NOMO-1 (cell line): Measurements from ENCODE around the gene DKKL1.
"Not testable (repeated sequence)": the region's sequence is repeated elsewhere in the genome, so short reads cannot be mapped to it uniquely, and the experiment has no call there.

Experiments
- DNase-seq, 2 experiments: peaks; one replicate each; lab custom pipeline; 2025; ENCODE audit not compliant: unreplicated experiment in 2 of 2; lab: John Stamatoyannopoulos, UW

Gene DKKL1

DNA sequence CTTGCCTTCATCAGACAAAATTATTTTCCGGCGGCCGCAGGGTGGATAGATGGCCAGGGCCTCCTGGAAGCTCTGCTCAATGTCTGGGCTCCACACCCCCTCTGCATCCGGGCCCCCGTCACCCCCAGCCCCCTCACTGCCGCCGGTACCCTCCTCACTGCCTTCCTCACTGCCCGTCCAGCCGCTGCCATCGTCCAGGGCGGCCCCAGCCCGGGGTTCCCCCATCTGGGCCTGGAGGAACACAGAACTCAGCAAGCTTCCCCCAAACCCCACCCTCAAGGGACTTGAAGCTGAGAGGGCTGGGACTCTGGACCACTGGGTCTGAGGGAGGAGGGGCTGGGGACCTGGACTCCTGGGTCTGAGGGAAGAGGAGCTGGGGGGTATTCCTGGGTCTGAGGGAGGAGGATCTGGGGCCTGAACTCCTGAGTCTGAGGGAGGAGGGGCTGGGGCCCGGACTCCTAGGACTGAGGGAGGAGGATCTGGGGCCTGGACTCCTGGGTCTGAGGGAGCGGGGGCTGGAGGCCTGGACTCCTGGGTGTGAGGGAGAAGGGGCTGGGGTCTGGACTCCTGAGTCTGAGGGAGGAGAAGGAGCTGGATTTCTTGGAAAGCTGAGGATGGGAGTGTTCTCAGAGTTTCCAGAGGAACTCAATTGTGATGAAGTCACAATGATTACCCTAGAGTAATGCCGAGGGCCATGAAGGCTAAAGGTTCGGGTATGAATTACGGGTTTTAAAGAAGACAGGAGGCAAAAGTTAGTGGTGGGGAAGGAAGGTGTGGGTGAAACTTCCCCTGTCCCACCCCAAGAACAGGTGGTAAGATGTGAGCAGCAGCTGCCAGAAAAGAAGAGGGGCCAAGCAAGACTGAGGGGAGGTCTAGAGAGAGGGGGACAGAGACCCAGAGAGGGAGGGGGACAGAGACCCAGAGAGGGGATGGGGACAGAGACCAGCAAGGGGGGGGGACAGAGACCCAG is 3.5 kb upstream of the DKKL1 start:
- no peak for DNase-seq

DNA sequence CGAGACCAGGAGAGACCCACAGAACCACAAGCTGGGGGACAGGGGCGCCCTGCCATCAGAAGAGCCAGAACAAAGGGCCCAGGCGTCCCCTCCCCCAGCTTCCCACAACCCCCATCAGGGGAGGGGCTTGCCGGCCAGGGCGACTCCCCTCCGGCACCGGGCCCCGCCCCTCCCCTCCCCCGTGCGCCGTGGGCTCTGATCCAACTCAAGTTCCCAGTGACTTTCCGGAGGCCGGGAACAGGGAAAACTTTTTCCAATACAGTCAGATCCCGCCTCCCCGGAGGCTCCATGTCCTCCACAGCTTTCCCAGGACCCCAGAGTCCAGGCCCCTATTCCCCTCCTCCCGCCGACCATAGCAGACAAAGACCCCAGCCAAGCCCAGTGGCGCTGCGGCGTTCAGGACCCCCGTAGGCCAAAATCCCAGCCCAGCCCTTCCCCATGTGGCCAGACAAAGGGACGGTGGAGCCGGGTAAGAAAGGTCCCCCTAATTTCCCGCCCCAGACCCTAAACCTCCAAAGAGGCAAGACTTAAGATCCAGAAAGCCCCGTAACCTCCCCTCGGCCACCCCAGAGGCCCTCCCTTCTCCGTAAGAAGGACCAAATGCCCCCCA is 2.1 kb upstream of the DKKL1 start:
- no peak for DNase-seq

DNA sequence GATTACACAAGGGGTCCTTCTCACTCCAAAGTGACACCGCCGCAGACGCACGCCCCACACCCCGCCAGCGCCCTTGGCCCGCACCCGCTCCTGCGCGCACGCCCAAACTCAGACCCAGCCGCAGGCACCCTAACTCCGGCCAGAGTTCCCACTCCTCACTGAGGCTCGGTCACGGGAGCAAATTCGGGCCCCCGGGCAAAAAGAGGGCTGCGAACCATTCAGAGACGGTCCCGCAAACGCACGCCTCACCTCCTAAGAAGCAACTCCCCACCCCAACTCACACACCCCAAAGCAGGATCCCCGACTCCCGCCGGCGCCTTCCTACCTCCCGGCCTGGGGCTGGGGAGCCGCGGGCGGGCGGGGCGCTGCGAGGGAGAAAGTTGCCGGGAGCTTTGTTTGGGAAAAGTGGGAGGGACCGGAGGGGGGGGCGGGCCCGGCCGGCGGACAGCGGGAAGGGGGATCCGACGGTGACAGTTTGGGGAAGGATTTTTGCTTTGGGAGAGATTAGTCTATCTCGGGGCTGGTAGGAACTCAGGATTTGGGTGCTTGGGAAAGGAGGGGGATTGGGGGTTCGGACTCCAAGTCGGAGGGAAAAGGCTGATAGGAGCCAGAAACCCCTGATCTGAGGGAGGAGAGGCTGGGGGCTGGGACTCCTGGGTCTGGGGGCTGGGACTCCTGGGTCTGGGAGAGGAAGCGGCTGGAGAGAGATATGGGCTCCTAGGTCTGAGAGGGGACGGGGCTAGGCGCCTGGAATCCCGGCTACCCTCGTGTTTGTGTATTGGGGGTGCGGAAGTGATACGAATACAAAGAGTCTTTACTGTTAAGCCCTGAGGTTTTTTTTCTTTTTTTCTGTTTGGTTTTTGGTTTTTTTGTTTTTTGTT is 1.4 kb upstream of the DKKL1 start, which contains the start of gene TEAD2:
TSS of gene TEAD2 (minus strand) at position 369 of the 881 bp plus-strand sequence. CDS start 2,341 bp downstream, outside the sequence.
- DNase-seq = no peak

DNA sequence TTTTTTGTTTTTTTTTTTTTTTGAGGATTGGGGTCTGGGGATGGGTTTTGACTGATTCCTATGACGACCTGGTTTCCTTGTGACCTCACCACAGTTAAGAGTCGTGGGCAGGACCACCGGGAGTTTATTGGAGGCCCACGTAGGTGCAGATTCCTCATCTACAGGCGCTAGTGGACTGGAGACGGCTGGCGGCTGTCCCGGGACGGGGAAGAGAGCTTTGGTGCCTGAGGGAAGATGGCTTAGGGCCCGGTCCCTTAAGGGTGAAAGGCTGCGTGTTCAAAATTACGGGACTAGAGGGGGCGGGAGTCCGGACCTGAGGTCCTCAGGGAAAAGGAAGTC is 779 bp upstream of the DKKL1 start:
- DNase-seq = no peak

DNA sequence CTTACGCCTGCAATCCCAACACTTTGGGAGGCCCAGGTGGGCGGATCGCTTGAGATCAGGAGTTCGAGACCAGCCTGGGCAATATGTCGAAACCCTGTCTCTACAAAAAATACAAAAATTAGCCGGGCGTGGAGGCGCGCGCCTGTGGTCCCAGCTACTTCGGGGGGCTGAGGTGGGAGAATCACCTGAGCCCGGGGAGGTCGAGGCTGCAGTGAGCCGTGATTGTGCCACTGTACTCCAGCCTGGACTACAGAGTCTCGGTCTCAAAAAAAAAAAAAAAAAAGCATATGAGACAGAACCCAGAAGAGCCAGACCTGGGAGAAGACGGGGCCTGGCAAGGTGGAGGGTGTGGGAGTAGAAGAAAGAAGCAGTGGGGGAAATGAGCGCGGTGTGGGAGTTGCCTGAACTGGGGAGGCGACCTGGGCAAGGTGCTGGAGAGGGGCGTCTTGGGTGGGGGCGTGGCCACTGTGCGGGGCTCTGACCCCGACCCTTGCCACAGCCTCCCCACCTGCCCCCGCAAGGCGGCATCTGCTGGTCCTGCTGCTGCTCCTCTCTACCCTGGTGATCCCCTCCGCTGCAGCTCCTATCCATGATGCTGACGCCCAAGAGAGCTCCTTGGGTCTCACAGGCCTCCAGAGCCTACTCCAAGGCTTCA is 533 bp downstream of the DKKL1 start:
- DNase-seq = no peak

DNA sequence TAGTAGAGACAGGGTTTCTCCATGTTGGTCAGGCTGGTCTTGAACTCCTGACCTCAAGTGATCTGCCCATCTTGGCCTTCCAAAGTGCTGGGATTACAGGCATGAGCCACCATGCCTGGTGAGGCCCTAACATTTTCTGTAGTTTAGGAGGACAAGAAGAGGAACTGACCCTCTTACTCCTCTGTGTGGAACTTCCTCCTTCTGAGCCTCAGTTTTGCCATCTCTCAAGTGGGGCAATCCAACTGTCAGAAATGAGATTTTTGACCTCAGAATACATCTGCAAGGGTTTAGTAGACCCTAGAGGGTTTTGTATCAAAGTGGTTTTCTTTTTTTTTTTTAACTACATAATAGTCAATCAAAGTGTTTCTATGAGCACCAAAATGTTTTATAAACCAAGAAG is 2.4 kb downstream of the DKKL1 start:
- no peak for DNase-seq

DNA sequence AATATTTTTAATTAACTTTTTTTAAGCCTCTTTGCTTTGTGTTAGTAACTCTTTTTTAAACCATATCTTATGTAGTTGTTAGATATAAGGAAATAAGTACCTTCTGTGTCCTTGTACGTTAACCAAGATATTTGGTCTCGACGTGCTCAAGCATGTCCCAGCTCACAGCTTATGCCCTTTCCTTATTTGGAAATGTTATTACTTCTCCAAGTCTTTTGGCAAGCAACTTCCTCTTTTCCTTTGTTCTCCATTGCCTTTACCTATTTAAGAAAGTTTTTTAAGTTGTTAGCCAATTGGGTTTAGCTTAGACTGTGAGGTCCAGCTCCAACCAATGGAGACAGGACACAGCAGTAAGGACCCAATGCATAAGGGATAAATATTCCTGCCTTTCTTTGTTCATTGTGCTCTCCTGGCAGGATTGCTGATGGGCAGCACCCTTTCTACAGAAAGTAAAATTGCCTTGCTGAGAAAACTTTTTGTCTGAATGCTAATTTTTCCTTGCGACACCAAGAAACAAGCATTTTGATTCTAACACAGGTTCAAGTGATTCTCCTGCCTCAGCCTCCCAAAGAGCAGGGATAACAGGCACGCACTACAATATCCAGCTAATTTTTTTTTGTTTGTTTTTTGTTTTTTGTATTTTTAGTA is 5.2 kb downstream of the DKKL1 start:
- peak in 1 of 2 experiments; percentile 35 for DNase-seq

DNA sequence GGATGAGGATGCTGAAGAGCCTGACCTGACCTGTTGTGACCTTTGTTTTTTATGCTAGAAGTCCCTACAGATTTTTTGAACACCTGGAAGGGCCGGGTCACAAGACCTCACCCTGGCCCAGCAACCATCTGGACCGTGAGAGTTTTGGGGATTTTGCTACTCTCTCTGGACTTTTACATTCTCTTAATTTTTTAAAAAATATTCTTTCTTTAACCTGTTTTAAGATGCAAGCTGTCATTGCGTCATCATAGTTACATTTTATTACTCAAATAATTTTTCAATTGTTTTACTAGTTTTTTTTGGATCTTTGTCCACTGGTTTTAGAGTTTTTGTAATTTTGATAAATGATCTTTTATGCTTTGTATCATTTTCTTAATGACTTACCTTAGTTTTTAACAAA is 7.5 kb downstream of the DKKL1 start:
- no peak for DNase-seq

DNA sequence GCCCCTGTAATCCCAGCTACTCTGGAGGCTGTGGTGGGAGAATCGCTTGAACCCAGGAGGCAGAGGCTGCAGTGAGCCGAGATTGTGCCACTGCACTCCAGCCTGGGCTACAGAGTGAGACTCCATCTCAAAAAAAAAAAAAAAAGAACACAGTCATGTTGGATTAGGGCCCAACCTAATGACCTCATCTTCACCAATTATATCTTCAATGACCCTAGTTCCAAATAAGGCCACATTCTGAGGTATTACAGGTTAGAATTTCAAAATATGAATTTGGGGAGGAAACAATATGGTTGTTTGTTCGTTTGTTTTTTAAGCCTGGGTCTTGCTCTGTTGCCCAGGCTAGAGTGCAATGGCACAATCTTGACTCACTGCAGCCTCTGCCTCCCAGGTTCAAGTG is 9.5 kb downstream of the DKKL1 start:
- not testable (repeated sequence) for DNase-seq

DNA sequence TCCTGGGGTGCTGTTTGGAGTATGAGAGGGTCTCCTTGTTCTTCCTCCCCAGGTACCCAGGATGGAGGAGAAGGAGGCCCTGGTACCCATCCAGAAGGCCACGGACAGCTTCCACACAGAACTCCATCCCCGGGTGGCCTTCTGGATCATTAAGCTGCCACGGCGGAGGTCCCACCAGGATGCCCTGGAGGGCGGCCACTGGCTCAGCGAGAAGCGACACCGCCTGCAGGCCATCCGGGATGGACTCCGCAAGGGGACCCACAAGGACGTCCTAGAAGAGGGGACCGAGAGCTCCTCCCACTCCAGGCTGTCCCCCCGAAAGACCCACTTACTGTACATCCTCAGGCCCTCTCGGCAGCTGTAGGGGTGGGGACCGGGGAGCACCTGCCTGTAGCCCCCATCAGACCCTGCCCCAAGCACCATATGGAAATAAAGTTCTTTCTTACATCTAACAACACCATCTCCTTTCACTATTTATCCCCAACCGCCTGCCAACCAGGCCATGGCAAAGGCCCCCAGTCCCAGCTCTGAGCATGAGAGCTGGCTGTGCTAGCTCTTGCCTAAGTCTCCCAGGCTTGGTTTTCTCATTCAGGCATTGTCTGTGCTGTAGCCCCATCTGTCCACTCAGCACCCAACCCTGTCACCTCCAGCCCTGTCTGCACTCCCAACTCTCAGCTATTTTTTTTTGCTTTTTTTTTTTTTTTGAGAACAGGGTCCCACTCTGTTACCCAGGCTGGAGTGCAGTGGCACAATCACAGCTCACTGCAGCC is 11.2 kb downstream of the DKKL1 start:
- no peak for DNase-seq

DNA sequence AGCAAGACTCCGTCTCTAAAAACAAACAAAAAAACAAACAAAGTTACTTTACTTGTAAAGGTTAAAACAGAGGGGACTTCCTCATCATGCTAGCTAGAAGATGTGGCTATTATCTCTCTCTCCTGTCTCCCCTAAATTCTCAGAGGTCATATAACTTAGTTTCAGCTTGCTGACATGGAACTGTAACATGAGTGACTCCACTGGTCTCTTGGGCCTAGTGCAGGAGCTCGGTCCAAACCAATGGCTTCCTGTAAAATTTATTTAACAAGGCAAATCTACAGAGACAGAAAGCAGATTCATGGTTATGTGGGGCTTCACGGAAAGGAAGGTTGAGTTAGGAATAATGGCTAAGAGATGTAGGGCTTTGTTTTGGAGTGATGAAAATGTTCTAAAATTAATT is 14.8 kb downstream of the DKKL1 start:
- no peak for DNase-seq

DNA sequence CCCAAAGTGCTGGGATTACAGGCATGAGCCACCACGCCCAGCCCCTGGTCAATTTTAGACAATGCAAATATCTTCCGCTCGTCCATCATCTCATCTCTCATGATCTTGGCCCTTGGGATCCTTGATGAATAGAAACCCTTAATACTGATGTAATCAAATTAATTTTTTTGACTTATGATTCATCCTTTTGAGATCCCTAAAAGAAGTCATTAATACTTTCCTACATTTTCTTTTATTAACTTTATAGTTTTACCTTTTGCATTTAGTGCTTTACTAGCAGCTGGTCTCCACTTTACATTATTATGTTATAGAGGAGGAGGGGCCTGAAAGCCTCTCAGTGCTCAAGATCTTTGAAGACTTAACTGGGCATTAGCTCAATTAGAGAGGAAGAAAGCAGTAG is 16.7 kb downstream of the DKKL1 start:
- DNase-seq = no peak

DNA sequence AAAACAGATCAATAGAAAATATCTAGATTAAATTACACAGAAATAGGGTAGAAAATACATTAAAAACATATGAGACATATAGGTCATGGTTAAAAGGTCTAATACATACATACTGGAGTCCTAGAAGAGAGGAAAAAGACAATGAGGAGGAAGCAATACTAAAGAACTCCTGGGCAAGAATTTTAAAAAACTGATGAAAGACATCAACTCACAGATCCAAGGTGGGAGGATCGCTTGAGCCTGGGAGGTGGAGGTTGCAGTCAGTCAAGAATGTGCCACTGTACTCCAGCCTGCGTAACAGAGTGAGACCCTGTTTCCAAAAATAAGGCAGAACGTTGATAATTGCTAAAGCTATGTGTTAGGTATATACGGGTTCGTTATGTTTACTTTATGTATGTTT is 19.0 kb downstream of the DKKL1 start:
- DNase-seq = no peak

DNA sequence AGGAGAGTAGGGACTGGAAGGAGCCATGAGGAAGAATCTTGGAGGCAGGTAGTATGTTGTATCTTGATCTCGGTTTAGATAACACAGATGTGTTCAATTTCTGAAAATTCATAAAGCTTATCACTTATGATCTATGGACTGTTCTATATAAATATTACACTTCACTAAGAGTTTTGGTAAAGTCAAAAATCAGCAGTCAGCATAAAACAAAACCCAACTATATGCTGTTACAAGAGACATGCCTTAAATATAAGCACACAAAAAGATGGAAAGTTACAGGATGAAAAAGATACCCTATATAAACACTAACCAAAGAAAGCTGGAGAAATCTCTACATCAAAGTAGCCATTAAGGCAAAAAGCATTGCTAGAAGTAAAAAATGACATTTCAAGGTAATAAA is 19.9 kb downstream of the DKKL1 start:
- no peak for DNase-seq

DNA sequence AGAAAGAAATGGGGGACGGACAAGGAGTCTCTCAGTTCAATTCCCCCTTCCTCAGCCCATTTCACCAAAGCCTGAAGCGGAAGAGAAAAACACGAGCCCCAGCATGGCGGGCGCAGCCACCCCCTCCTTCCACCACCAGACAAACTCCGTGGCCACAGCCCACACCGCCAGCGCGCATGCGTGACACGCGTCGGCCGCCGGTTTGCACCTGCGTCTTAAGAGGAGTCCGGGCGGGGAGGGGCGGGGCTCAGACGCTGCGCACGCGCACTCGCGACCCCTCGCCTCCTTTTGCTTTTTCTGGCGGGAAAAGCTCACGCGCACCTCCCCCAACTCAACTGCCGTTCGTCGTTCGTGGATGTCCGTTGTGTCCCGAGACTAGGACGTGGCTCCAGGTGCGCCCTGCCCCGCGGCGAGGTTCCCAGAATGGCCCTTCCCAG is 24.3 kb downstream of the DKKL1 start, which contains the start of gene KASH5:
TSS of gene KASH5 (plus strand) at position 314 of the 437 bp plus-strand sequence. CDS start 2,635 bp downstream, outside the sequence.
- peak; percentile 88 to 95 for DNase-seq

DNA sequence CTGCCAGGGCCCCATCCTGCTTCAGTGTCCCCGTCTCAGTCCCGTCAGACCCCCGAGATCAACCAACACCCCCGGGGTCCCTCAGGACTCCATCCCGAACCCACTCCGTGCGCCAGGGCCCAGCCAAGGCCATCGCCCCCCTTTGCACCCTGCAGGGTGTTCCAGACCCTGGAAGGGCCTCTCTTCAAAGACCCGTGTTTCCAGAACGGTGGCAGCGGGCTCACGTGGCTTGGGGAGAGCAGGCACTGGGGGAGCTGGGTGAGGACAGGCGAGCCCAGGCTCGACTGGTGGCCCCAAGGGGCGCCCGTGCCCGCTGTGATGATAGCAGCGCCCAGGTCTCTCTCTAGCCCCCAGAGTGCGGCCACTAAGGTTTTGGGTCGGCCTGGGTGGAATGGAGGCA is 25.7 kb downstream of the DKKL1 start:
- no peak for DNase-seq

DNA sequence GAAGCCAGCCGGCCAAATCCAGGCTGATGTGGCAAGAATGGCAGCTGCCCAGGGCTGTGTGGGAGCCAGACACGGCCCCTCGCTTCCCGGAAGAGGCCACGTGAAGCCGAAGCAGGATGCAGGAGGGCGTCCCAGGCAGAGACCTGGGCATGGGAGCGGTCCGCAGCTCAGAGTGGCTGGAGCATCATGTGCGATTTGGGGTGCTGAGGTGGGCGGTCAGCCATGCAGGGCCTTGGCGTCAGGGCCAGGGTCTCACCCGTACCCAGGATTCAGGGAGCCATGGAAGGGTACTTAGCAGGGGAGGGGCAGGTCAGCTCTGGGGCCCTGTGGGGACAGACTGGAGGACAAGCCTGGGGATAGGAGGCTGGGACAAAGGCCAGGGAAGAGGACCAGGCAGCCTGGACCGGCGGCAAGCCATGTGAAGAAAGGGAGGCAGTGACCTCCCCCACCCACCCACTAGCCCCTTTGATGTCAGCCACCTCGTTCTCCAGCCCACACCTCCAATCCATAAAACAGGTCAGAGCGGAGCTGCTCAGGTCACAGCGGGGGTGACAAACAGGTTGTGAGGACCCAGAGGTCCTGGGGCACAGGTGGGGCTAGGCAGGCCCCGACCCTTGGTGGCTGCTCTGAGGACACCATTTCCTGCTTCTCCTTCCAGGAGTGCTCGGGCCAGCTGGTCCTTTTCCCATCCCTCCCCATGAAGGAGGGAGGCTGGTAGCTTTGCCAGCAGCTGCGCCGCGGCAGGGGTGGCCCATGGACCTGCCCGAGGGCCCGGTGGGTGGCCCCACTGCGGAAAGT is 26.7 kb downstream of the DKKL1 start:
- no peak for DNase-seq

DNA sequence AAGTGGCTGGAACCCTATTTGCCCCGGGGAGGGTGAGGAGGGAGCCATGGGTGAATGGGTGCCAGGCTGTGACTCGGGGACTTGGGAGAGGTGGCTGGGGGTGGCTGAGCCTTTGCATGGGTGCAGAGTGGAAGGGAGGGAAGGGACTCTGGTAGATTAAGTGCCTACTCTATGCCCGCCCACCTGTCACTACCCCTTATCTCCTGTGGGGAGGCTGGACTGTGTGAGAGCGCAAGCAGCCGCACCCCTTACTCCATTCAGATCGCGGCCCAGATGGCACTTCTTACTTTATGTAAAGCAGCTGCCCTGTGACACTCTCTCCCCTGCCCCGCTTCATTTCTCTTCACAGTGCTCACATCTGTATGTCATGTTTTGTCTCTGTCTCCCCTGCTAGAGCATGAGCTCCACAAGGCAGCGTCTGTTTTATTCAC is 27.3 kb downstream of the DKKL1 start:
- DNase-seq = no peak
